GM19468 (cell line): ENCODE measurements around the gene HDAC9.
A peak's percentile ranks its signal among the peaks of the same experiment; 100 is the strongest.

Source experiments
- ATAC-seq: cut with Tn5 transposase; IDR thresholded peaks from one replicate; pipeline ENCODE4 v1.9.1; 2021; ENCODE audit warnings: mild to moderate bottlenecking, moderate library complexity, moderate number of reproducible peaks; ENCODE audit not compliant: unreplicated experiment; ENCODE audit errors: extremely low read depth

Gene HDAC9

GRCh38 chr7:18577096-18577771 is 81.7 kb downstream of the HDAC9 start:
- ATAC-seq: peak; percentile 47

DNA sequence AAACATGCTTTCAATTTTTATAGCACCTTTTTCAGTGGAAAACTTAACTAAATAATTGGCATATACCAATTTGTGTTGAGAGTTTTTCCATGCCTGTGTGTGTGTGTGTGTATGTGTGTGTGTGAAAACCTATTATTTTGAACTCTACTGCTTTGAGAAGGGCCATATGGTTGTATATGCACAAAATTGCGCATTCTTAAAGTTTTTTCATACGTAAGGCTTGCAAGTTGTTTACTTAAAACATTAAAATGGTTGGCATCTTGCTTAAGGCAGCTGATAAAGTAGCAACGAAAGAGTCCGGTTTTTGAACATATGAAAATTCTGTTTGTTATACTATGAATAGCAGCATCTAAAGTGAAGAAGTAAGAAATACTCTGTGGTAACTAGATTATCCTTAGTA is 84.1 kb downstream of the HDAC9 start:
- no peak for ATAC-seq

DNA sequence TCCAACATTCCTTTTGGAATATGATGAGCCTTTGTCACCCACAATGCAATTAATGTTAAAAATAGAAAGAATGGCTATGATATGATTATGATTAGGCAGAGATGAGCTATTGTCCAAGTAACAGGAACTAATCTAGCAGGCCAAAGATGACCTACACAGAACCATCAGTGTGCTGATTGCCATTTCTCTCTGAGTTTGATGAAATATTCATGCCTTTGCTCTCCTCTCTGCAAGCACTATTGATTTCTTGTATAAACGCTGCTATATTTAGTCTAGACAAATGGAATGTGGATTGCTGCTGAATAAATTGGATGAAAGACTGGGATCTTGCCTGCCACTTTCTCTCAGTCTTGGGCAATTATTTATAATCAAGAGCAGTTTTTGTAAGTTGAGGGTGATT is 85.4 kb downstream of the HDAC9 start:
- ATAC-seq: no peak

- ATAC-seq: no peak
Observed at GRCh38 chr7:18583305-18583704, 87.8 kb downstream of the HDAC9 start.

DNA sequence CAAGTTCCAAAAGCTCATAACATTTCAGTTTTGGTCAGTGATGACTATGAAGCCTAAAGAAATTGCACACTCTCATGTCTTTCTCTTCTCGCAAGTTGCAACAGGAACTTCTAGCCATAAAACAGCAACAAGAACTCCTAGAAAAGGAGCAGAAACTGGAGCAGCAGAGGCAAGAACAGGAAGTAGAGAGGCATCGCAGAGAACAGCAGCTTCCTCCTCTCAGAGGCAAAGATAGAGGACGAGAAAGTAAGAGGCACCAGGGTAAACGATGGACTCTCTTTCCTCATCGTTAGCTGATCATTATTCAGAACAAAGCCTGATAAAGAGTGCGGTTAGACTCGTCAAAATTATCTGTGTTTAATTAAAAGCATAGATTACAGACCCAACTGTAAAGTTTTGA is 94.7 kb downstream of the HDAC9 start:
- ATAC-seq: no peak

- no peak for ATAC-seq
Observed at GRCh38 chr7:18590744-18591340, 95.3 kb downstream of the HDAC9 start.

DNA sequence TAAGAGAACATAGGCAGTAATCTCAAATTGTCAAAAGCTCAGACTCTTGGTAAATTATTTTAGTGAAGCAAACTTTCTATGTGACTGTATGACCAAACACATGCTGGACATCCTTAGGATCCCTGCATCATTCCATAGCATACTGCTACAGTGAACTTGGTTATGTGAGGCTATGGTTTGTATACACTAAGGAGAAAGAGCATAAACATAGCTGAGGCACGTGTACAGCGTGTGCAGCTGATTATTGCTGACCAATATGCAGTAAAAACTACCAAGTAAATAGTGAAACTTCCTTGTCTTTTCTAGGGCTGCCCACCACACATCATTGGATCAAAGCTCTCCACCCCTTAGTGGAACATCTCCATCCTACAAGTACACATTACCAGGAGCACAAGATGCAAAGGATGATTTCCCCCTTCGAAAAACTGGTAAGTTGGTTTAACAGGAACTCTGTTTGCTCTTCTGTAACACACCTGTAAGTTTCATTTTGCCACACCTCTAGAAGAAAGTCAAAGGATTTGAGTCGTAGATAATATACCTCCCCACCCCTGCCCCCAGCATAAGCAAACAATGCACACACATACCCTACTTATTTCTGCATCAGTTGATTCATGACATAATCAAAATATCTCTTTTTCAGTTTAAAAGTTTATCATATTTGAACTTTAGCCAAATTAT is 98.2 kb downstream of the HDAC9 start:
- no peak for ATAC-seq

GRCh38 chr7:18597754-18598153 is 102.2 kb downstream of the HDAC9 start:
- no peak for ATAC-seq

- ATAC-seq: no peak
Observed at GRCh38 chr7:18607025-18607424, 111.5 kb downstream of the HDAC9 start.

GRCh38 chr7:18610331-18610948 is 114.9 kb downstream of the HDAC9 start:
- no peak for ATAC-seq

- ATAC-seq: no peak
Observed at GRCh38 chr7:18614841-18615240, 119.3 kb downstream of the HDAC9 start.

GRCh38 chr7:18619311-18619710 is 123.8 kb downstream of the HDAC9 start:
- ATAC-seq: no peak

- ATAC-seq: no peak
Observed at GRCh38 chr7:18623389-18623788, 127.8 kb downstream of the HDAC9 start.

- no peak for ATAC-seq
Observed at GRCh38 chr7:18624459-18624858, 128.9 kb downstream of the HDAC9 start.

DNA sequence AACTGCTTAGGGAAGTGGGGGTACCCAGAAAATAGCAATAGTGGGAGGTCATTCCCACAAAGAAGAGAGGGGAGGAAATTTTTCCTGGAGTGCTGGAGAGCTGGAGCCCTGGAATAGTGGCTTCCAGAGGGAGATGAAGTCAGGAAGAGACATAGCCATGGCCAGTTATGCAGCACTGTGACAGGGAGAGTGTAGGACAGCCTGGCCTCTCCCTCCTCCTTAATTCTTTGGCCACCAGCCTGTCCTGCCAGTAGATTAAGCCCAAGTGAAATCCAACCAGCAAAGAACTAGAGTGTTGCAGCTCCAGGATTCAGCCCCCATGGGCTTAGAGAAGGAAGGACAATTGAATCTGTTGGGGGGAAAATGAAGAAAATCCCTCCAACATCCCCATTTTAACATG is 130.5 kb downstream of the HDAC9 start:
- no peak for ATAC-seq

DNA sequence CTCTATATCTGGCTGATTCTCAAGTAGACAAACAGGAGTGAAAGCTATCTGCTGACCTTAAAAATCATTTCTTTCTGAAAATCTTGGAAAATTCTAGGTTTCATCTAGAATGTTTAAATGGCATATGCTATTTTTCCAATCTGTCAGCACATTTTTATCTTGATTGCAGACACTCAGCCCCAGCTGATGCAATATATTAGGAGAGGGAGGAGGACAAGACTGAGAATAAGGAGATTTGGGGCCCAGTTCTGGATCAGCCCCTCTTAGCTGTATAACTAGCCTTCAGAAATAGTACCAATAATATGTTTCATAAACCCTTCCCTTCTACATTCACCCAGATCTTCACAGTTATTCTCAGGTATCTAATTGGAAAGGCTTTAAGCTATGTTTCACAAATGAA is 131.2 kb downstream of the HDAC9 start:
- no peak for ATAC-seq

GRCh38 chr7:18637516-18637915 is 142.0 kb downstream of the HDAC9 start:
- no peak for ATAC-seq

- ATAC-seq: no peak
Observed at GRCh38 chr7:18638594-18639452, 143.3 kb downstream of the HDAC9 start.

DNA sequence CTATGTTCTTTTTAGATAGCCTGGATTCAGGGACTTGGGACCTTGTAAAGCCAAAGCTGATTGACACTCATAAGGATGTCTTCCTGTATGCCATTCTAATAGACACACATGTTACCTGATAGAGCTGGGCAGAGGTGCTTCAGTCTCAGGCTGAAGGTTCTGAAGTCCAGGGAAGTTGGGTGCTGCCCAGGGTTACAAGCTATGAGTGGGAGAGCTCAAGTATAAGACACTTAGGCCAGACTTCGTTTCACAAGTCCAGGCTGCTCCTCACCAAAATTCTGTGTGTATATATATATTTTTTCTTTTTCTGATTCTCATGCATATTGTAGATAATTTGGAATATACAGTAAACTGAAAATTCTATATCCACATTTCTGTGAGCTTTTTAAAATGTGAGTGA is 144.2 kb downstream of the HDAC9 start:
- ATAC-seq: no peak

GRCh38 chr7:18644981-18645380 is 149.4 kb downstream of the HDAC9 start:
- ATAC-seq: no peak
